SK-N-MC (cell line): ENCODE results near the gene SSR4.

ENCODE experiments used
- EZH2 ChIP-seq: fragments of 200-600 bp; sonication (generic); IDR thresholded peaks from one replicate; pipeline ENCODE4 v1.6.1; 2017; ENCODE audit warnings: antibody characterized with exemption
- POLR2AphosphoS5 ChIP-seq: IDR thresholded peaks from 2 replicates; pipeline ENCODE4 v1.6.1; 2012; ENCODE audit warnings: mild to moderate bottlenecking, low read depth, low read length, borderline replicate concordance

GRCh38 chrX:153812220-153812619 lies 17.8 kb downstream of the SSR4 start:
- TF ChIP-seq EZH2 (no peak), POLR2AphosphoS5 (no peak)
